Fibroblast of lung (primary cell): Measurements from ENCODE around the gene SNX8. TPM values are rescaled to one million over a fixed set of nuclear protein-coding genes. Genes with fewer than 3 reads are reported as not detected.
A peak's percentile ranks its signal among the peaks of the same experiment; 100 is the strongest.

Experiments
- DNase-seq, 2 donors: peaks; one replicate each; pipeline versions ENCODE4 v3.0.0 to v3.0.0-alpha.2; 2010; ENCODE audit warnings: low read depth in 2 of 2
- H2AFZ ChIP-seq: 2 replicates; pipeline ENCODE4 v1.5.1; 2012; ENCODE audit warnings: low read length, control low read depth, inconsistent platforms
- H3K27ac ChIP-seq: 2 replicates; pipeline ENCODE4 v1.5.1; 2011; ENCODE audit warnings: low read length, control low read depth; ENCODE audit not compliant: insufficient read depth
- H3K27me3 ChIP-seq: 2 replicates; pipeline ENCODE4 v1.5.1; 2011; ENCODE audit warnings: mild to moderate bottlenecking, low read length; ENCODE audit not compliant: control insufficient read depth, insufficient read depth
- H3K36me3 ChIP-seq: 2 replicates; pipeline ENCODE4 v1.5.1; 2011; ENCODE audit warnings: low read length; ENCODE audit not compliant: control insufficient read depth, insufficient read depth
- H3K4me1 ChIP-seq: 2 replicates; pipeline ENCODE4 v1.5.1; 2011; ENCODE audit warnings: low read length; ENCODE audit not compliant: control insufficient read depth, insufficient read depth; ENCODE audit errors: extremely low read depth
- H3K4me2 ChIP-seq: 2 replicates; pipeline ENCODE4 v1.5.1; 2011; ENCODE audit warnings: low read length, control low read depth; ENCODE audit not compliant: insufficient read depth; ENCODE audit errors: extremely low read depth
- H3K4me3 ChIP-seq, 4 experiments: fragments of 200-600 bp in 1 of 4; sonication (generic) in 1 of 4; replicated peaks in 1 of 4; 2 replicates each; pipeline ENCODE4 v1.5.1; 2011 to 2016; ENCODE audit warnings: low read length in 4 of 4, low read depth in 3 of 4, mild to moderate bottlenecking in 3 of 4, control low read depth in 2 of 4, inconsistent platforms in 1 of 4, mixed read lengths in 1 of 4; ENCODE audit not compliant: insufficient read depth in 1 of 4; ENCODE audit errors: control extremely low read depth in 1 of 4
- H3K79me2 ChIP-seq: 2 replicates; pipeline ENCODE4 v1.5.1; 2012; ENCODE audit warnings: mild to moderate bottlenecking, low read length, inconsistent platforms; ENCODE audit not compliant: control insufficient read depth, insufficient read depth
- H3K9ac ChIP-seq: 2 replicates; pipeline ENCODE4 v1.5.1; 2011; ENCODE audit warnings: mild to moderate bottlenecking, low read length, control low read depth; ENCODE audit not compliant: insufficient read depth
- H3K9me3 ChIP-seq: 2 replicates; pipeline ENCODE4 v1.5.1; 2012; ENCODE audit warnings: low read depth, low read length; ENCODE audit not compliant: control insufficient read depth, insufficient read depth
- H4K20me1 ChIP-seq: 2 replicates; pipeline ENCODE4 v1.5.1; 2011; ENCODE audit warnings: low read length; ENCODE audit not compliant: control insufficient read depth, insufficient read depth; ENCODE audit errors: extremely low read depth
- CTCF ChIP-seq, 2 donors: IDR thresholded peaks in 1 of 2; conservative IDR thresholded peaks in 1 of 2; 1 replicate in 1 of 2; 2 replicates in 1 of 2; pipeline ENCODE4 v1.5.1; 2011 to 2012; ENCODE audit warnings: low read length in 2 of 2, control low read depth in 1 of 2, inconsistent platforms in 1 of 2, low read depth in 1 of 2, mild to moderate bottlenecking in 1 of 2
- EZH2 ChIP-seq: IDR thresholded peaks from 2 replicates; pipeline ENCODE4 v1.5.1; 2012; ENCODE audit warnings: low read length, control low read depth, mild to moderate bottlenecking; ENCODE audit errors: missing control alignments
- polyA plus RNA-seq, 2 donors: library from polyadenylated mRNA; depleted of rRNA in 1 of 2; stranded (reverse) in 1 of 2; unstranded in 1 of 2; fragments of >200 nt; gene quantifications; 2 replicates each; pipeline ENCODE4 v1.2.1, GENCODE V29; 2011 to 2012; ENCODE audit warnings: missing spikeins in 1 of 2
- total RNA-seq: library from RNA; depleted of rRNA; stranded (reverse); fragments of >200 nt; gene quantifications from 2 replicates; pipeline ENCODE4 v1.2.1, GENCODE V29; 2014

SNX8 gene
- total and polyA plus RNA-seq, 2 donors (not counting 1 experiment from before 2014, with no cell fraction given): 13.2 to 27.4 TPM

GRCh38 chr7:2321020-2321419 lies 6.8 kb upstream of the SNX8 start:
- H3K27me3 ChIP-seq: no peaks in the 10 kb centered on the region
- H3K79me2 ChIP-seq: no peaks in the 10 kb centered on the region
- H3K9me3 ChIP-seq: no peaks in the 10 kb centered on the region
- no peak overlapping the region for H3K27ac ChIP-seq
- H3K36me3 ChIP-seq: no peaks in the 10 kb centered on the region
- H3K4me3 ChIP-seq: no peak overlapping the region
- no peaks in the 10 kb centered on the region for H4K20me1 ChIP-seq
- no peaks in the 10 kb centered on the region for H3K4me1 ChIP-seq
- TF ChIP-seq EZH2 (no peak), CTCF (conservative IDR thresholded peaks at IDR 0.05 in 1 of 2, IDR thresholded peaks at IDR 0.05 in 1 of 2; ENCODE audit: low read depth in 1 of 2, low read length in 2 of 2) (peak in 1 of 2 donors; percentile 41)
- no peak overlapping the region for H2AFZ ChIP-seq
- no peak overlapping the region for H3K4me2 ChIP-seq
- peak; percentile 14 to 32 for DNase-seq
- no peak overlapping the region for H3K9ac ChIP-seq

- TF ChIP-seq EZH2: no peak
- TF ChIP-seq CTCF (conservative IDR thresholded peaks at IDR 0.05 in 1 of 2, IDR thresholded peaks at IDR 0.05 in 1 of 2; ENCODE audit: low read depth in 1 of 2, low read length in 2 of 2): no peak
- no peak overlapping the region for H3K27ac ChIP-seq
- H2AFZ ChIP-seq: no peak overlapping the region
Observed at GRCh38 chr7:2317556-2318293, 3.5 kb upstream of the SNX8 start.

GRCh38 chr7:2316578-2316977 lies 2.3 kb upstream of the SNX8 start:
- no peak overlapping the region for H3K4me3 ChIP-seq
- no peak overlapping the region for H3K9ac ChIP-seq
- H3K4me1 ChIP-seq: no peaks in the 10 kb centered on the region
- H2AFZ ChIP-seq: no peak overlapping the region
- H3K4me2 ChIP-seq: no peak overlapping the region
- no peaks in the 10 kb centered on the region for H4K20me1 ChIP-seq
- H3K79me2 ChIP-seq: peaks cover 15% of the 10 kb centered on the region
- TF ChIP-seq CTCF (conservative IDR thresholded peaks at IDR 0.05 in 1 of 2, IDR thresholded peaks at IDR 0.05 in 1 of 2; ENCODE audit: low read depth in 1 of 2, low read length in 2 of 2) (no peak), EZH2 (no peak)
- H3K9me3 ChIP-seq: no peaks in the 10 kb centered on the region
- H3K27ac ChIP-seq: no peak overlapping the region
- H3K36me3 ChIP-seq: no peaks in the 10 kb centered on the region
- H3K27me3 ChIP-seq: no peaks in the 10 kb centered on the region
- no peak for DNase-seq

More at GRCh38 chr7:2317556-2318293, 3.5 kb upstream of the SNX8 start:
- no peaks in the 10 kb centered on the region for H4K20me1 ChIP-seq
- no peaks in the 10 kb centered on the region for H3K4me1 ChIP-seq
- H3K9me3 ChIP-seq: no peaks in the 10 kb centered on the region
- H3K9ac ChIP-seq: no peak overlapping the region
- H3K4me2 ChIP-seq: no peak overlapping the region
- no peaks in the 10 kb centered on the region for H3K36me3 ChIP-seq
- DNase-seq: no peak
- H3K79me2 ChIP-seq: peaks cover 5% of the 10 kb centered on the region
- H3K4me3 ChIP-seq: no peak overlapping the region
- no peaks in the 10 kb centered on the region for H3K27me3 ChIP-seq
